HG02763 (cell line): ENCODE results near the gene GPR171.
A peak's percentile ranks its signal among the peaks of the same experiment; 100 is the strongest.

Source experiments
- ATAC-seq: cut with Tn5 transposase; IDR thresholded peaks from one replicate; pipeline ENCODE4 v1.9.1; 2021; ENCODE audit warnings: mild to moderate bottlenecking, moderate library complexity; ENCODE audit not compliant: unreplicated experiment

GPR171 gene

DNA sequence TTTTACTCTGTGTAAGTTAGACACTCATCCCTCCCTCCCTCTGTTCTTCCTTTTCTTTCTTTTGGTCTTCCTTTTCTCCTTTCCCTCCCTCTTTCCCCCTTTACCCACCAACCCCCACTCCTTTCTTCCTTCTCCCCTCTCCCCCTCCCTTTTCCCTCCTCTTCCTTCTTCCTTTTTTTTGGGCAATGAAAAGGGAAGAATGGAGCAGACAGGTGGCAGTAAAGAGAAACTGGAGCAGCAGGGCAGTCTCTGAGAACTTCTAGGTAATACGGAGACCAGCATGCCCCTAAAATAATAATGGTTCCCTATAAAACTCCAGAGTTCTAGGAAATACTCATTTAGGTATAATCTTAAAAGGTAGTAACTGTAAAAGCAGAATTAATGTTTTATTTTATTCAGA is 11.4 kb upstream of the GPR171 start:
- no peak for ATAC-seq

- ATAC-seq, result no peak
These were observed 10.9 kb upstream of the GPR171 start for GRCh38 chr3:151213881-151214280.

DNA sequence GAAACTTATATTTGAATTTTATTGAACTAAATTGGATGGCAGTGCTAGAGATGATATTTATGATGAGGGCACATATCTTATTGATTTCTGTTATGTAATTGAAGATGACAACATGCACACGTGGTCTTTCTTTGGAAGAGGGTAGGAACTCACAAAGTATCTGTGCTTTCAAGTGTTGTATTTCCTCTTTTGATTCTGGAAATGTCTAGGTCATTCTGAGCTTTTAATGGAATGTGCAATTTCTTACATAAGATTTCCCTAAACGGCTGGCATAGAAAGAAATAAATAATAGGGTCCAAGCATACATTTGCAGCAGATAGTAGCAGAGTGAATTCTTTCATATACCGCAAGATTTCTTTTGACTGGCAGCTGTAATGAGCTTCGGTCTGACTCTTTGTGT is 10.1 kb upstream of the GPR171 start:
- no peak for ATAC-seq

- peak; percentile 67 for ATAC-seq
These were observed 7.8 kb upstream of the GPR171 start for GRCh38 chr3:151210676-151211381.

GRCh38 chr3:151209654-151210053 is 6.6 kb upstream of the GPR171 start:
- ATAC-seq, result no peak

- no peak for ATAC-seq
These were observed 3.2 kb upstream of the GPR171 start for GRCh38 chr3:151206201-151206600.

- no peak for ATAC-seq
These were observed 2.5 kb upstream of the GPR171 start for GRCh38 chr3:151205482-151205881.

DNA sequence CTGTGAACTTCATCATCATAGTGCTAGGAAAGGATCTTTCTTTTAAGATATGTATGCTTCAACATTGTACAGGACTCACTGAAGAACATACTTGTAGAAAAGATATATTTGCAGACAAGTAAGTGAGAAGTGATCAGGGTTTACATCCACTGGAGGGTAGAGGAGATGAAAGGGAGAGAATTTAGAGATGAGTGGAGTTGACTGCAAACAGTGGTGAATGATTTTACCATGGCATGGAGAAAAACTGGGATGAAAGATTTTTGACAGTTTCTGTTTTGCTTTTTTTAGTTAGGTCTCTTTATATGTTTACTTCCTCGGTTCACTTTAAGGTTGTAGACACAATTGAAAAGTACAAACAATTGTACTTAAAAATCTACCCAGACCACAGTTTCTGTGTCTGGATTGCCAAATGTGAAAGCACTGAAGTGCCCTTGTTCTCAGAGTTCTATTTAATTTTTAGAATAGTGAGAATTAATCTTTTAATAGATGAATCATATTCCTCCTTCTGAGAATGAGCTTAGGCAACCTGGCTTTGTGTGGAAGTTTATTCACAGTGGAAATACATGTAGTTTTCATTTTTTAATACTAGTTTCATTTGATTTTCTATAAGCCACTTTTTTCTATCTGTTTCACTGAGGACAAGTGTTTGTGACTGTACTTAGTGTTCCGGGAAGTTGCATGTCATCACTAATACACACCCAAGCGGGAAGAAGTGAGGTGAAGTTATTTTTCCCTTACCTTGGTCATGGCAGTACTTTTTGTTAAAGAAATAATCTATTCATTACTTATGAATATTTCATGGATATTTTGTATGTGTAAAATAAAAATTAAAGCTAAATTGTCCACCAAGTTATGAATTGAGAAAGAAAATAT is 1.8 kb upstream of the GPR171 start:
- ATAC-seq, result no peak

DNA sequence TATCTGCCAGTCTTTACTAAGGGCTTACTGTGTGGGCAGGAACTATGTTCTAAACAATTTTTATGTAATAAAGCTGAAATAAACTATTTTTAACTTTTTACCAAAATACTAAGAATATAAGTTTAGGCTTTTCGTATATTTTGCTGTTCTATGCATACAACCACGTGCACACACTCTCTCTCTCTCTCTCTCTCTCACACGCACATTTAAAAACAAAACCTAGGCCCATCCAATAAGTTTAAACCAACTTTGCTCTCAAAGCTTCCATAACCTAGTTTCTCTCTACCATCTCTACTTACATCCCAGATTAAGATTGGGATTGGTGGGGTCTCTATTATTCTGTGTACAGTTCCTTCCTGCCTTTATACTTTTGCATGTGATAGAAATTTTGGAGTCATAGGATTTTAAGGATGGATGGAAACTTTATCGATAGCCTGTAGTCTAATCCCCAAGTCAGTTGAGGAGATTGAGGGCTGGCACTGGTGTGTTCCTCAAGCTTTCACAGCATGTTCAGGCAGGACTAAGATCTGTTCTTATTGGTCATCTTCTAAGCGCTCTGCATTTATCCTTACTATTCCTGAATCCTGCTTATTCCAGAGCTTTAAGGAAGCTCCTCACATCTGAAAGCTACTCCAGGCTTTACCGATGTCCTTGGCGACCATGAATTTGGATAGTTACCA is 1.8 kb downstream of the GPR171 start:
- ATAC-seq, result no peak

- no peak for ATAC-seq
These were observed 2.4 kb downstream of the GPR171 start for GRCh38 chr3:151200586-151200985.

DNA sequence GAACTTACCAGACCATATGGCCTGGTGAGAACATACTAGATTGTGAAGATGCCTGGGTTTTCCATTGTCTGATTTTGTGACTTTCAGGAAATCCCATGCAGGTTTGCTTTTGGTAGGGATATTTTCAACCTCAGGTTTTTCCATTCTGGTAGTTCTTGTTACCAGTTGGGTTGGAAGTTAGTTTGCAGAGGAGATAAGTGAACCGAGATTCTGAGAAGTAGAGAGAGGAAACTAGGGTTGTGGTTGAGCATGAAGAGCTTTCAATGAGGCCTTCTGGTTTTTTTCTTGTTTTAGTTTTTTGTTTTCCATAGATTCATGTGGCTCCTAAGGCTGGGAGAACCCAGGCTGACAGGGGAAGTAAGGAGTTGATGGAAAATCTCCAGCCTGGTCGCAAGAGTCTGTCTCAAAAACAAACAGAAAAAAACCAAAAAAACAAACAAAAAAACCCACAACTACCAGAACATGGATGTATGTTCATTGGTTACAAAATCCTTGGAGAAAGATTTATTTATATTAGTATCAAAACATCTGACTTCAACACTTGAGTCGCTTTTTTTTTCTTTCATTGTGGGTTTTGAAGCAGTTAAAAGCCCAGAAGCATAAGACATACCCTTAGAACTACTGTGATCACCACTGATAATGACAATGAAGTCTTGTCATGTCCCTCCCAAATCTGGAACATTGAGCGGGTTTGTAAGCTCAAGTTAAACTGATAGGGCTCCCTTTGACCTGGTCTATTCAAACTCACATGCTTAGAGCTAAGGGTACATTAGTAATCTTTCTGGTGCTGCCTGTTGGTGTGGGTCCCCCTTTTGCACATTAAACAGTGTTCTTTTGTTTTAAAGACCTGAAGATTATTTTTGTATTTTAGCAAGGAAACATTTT is 3.2 kb downstream of the GPR171 start:
- no peak for ATAC-seq

- no peak for ATAC-seq
These were observed 4.2 kb downstream of the GPR171 start for GRCh38 chr3:151198849-151199248.

GRCh38 chr3:151197981-151198767 is 4.8 kb downstream of the GPR171 start:
- no peak for ATAC-seq

- ATAC-seq, result no peak
These were observed 5.8 kb downstream of the GPR171 start for GRCh38 chr3:151197228-151197627.

- ATAC-seq, result no peak
These were observed 6.6 kb downstream of the GPR171 start for GRCh38 chr3:151196434-151196833.

DNA sequence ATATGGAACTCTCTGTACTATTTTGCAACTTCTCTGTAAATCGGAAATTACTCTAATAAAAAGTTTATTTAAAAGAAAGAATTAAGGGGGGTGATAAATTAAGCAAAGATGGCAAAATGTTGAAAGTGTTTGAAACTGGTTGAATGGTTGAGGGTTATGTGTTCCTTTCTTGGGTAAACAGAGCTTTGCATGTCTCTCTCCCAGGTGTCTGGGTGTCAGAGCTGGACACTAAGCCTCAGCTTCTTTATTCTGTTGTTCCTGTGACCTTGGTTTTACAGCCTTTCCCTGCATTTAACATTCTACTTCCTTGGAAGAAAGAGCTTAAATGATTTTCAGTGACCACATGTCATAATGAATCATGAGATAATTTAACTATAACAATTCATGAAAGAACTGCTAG is 7.2 kb downstream of the GPR171 start:
- ATAC-seq, result no peak

- ATAC-seq, result no peak
These were observed 10.5 kb downstream of the GPR171 start for GRCh38 chr3:151192545-151192944.

GRCh38 chr3:151191095-151191494 is 11.9 kb downstream of the GPR171 start:
- ATAC-seq, result no peak

DNA sequence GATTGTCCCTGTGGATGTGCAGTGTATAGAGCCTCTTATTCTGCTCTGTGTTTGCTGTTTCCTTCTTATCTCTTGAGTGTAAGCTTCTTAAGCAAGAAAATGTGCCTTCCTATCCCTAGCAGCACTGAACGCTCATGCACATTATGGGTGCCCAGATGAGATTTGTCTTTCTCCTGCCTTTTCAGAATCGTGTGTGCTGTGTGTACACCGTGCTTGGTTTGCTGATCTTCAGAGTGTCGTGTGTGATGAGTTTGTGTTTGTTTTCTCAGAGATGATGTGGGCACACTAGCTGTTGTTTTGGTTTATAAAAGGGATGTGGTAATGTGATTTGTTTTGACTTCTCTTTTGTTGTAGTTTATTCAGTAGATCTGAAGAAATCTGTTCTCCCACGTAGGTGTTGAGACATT is 19.7 kb downstream of the GPR171 start:
- ATAC-seq, result no peak
